HFF-Myc (cell line): ENCODE results near the gene SIM1.

Experiments used
- DNase-seq: peaks from one replicate; pipeline ENCODE4 v3.0.0-alpha.2; 2011; ENCODE audit warnings: low read depth; ENCODE audit errors: extremely low read depth
- H3K4me3 ChIP-seq: replicated peaks from 2 replicates; pipeline ENCODE4 v1.5.1; 2011; ENCODE audit warnings: low read depth, mild to moderate bottlenecking, control low read depth, low read length
- CTCF ChIP-seq: IDR thresholded peaks from 2 replicates; pipeline ENCODE4 v1.5.1; 2012; ENCODE audit warnings: mild to moderate bottlenecking, low read depth, low read length, control low read depth; ENCODE audit errors: missing control alignments

The SIM1 gene

GRCh38 chr6:100456141-100456907, 8.4 kb downstream of the SIM1 start:
- DNase-seq = no peak
- no peak for TF ChIP-seq CTCF
- H3K4me3 ChIP-seq = peak overlapping the region; percentile 89

- peak overlapping the region; percentile 89 for H3K4me3 ChIP-seq
- no peak for DNase-seq
- no peak for TF ChIP-seq CTCF
Observed at GRCh38 chr6:100455230-100456124, 9.2 kb downstream of the SIM1 start.

- no peak for TF ChIP-seq CTCF
- no peak for DNase-seq
- peak overlapping the region; percentile 89 for H3K4me3 ChIP-seq
Observed at GRCh38 chr6:100454551-100455229, 10.0 kb downstream of the SIM1 start.

- H3K4me3 ChIP-seq = peak overlapping the region; percentile 89
- TF ChIP-seq CTCF = no peak
- DNase-seq = no peak
Observed at GRCh38 chr6:100453701-100454521, 10.8 kb downstream of the SIM1 start.

GRCh38 chr6:100452998-100453397, 11.7 kb downstream of the SIM1 start:
- no peak for TF ChIP-seq CTCF
- peak overlapping the region; percentile 89; the same call in 1 of the 2 replicates for H3K4me3 ChIP-seq
- DNase-seq = no peak

GRCh38 chr6:100451577-100451976, 13.1 kb downstream of the SIM1 start:
- TF ChIP-seq CTCF = no peak

More at GRCh38 chr6:100451577-100451976, 13.1 kb downstream of the SIM1 start:
- no peak overlapping the region for H3K4me3 ChIP-seq
- no peak for DNase-seq
